ENCODE results near the gene ATP8A2.

The ATP8A2 gene

GRCh38 chr13:25687471-25688225, 315.9 kb downstream of the ATP8A2 start:
- ATAC-seq (ENCODE audit: low read depth) (no peak), DNase-seq (ENCODE audit: low spot score) (no peak)
- no peaks in the 10 kb centered on the region for H3K36me3 ChIP-seq (ENCODE audit: low read depth)
- no peaks in the 10 kb centered on the region for H3K27me3 ChIP-seq (ENCODE audit: insufficient read depth, poor library complexity, severe bottlenecking)
- H3K27ac ChIP-seq (ENCODE audit: poor library complexity, severe bottlenecking): no peak overlapping the region
- H3K4me3 ChIP-seq (ENCODE audit: severe bottlenecking): no peak overlapping the region
- no peaks in the 10 kb centered on the region for H3K4me1 ChIP-seq (ENCODE audit: insufficient read depth, poor library complexity, severe bottlenecking)
- H3K9me3 ChIP-seq (ENCODE audit: severe bottlenecking): no peaks in the 10 kb centered on the region
- no peak for TF ChIP-seq CTCF (IDR thresholded peaks at IDR 0.05; ENCODE audit: poor library complexity, severe bottlenecking)

DNA sequence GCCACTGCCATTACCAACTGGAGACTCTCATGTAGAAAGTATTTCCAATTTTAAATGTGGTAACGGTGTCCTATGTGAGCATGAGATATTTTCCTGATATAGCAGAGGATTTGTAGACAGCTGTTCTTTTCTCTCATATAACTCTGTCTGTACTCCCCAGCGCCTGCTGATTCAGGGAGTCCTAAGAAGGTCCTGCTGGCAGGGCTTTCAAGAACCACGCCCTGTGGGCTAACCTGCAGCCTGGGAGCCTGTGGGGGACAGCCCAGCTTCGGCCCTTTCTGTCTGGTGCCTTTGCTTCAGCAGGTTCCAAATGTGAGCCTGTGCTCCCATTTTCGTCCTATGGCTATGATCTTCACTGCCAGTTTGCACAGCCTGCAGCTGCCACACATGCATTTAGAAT, 316.8 kb downstream of the ATP8A2 start:
- Histone ChIP-seq H3K36me3 (ENCODE audit: low read depth) (no peaks in the 10 kb centered on the region), H3K27me3 (ENCODE audit: insufficient read depth, poor library complexity, severe bottlenecking) (no peaks in the 10 kb centered on the region), H3K4me3 (ENCODE audit: severe bottlenecking) (no peak overlapping the region), H3K9me3 (ENCODE audit: severe bottlenecking) (no peaks in the 10 kb centered on the region), H3K4me1 (ENCODE audit: insufficient read depth, poor library complexity, severe bottlenecking) (no peaks in the 10 kb centered on the region), H3K27ac (ENCODE audit: poor library complexity, severe bottlenecking) (no peak overlapping the region)
- ATAC-seq (ENCODE audit: low read depth) (no peak), DNase-seq (ENCODE audit: low spot score) (no peak)
- no peak for TF ChIP-seq CTCF (IDR thresholded peaks at IDR 0.05; ENCODE audit: poor library complexity, severe bottlenecking)

DNA sequence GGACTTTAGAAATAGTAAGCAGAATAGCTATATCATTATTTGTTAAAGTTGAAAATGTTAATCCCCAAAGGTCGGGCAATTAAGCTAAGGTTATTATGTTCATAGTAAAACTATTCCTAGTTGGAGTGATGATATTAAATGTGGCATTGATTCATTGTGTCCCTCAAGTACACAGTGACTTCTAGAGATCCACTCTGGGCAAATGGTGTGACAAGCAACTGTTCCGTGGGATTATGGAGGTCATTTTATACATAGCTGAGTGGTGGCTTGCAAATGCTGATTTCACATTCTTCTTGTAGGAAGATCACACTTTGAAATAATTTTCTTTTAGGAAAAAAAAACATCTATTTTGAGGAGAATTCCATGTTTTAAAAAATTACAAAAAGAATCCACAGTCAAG, 317.8 kb downstream of the ATP8A2 start:
- H3K27ac ChIP-seq (ENCODE audit: poor library complexity, severe bottlenecking): no peak overlapping the region
- H3K4me1 ChIP-seq (ENCODE audit: insufficient read depth, poor library complexity, severe bottlenecking): no peaks in the 10 kb centered on the region
- no peaks in the 10 kb centered on the region for H3K36me3 ChIP-seq (ENCODE audit: low read depth)
- DNase-seq (ENCODE audit: low spot score) (no peak), ATAC-seq (ENCODE audit: low read depth) (no peak)
- H3K4me3 ChIP-seq (ENCODE audit: severe bottlenecking): no peak overlapping the region
- H3K9me3 ChIP-seq (ENCODE audit: severe bottlenecking): no peaks in the 10 kb centered on the region
- no peaks in the 10 kb centered on the region for H3K27me3 ChIP-seq (ENCODE audit: insufficient read depth, poor library complexity, severe bottlenecking)
- TF ChIP-seq CTCF (IDR thresholded peaks at IDR 0.05; ENCODE audit: poor library complexity, severe bottlenecking): no peak

DNA sequence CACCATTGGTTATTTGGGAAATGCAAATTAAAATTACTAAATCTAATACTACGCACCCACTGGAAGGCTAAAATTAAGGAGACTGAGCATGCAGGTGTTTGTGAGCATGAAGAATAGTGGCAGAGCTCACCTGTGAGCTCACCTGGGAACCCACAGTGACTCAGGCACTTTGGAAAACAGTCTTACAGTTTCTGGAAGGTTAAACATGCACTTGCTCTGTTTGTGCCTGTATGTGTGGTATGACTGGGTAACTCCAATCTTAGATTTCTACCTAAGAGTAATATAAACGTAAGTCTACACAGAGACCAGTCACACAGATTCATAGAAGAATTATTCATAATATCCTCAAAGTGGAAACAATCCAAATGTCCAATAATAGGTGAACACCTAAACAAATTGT, 318.8 kb downstream of the ATP8A2 start:
- no peak for ATAC-seq (ENCODE audit: low read depth)
- Histone ChIP-seq H3K27me3 (ENCODE audit: insufficient read depth, poor library complexity, severe bottlenecking) (no peaks in the 10 kb centered on the region), H3K4me1 (ENCODE audit: insufficient read depth, poor library complexity, severe bottlenecking) (no peaks in the 10 kb centered on the region)

More for the DNA sequence above, 318.8 kb downstream of the ATP8A2 start:
- no peak for TF ChIP-seq CTCF (IDR thresholded peaks at IDR 0.05; ENCODE audit: poor library complexity, severe bottlenecking)
- no peaks in the 10 kb centered on the region for H3K9me3 ChIP-seq (ENCODE audit: severe bottlenecking)
- no peak for DNase-seq (ENCODE audit: low spot score)
- no peaks in the 10 kb centered on the region for H3K36me3 ChIP-seq (ENCODE audit: low read depth)
- no peak overlapping the region for H3K4me3 ChIP-seq (ENCODE audit: severe bottlenecking)
- no peak overlapping the region for H3K27ac ChIP-seq (ENCODE audit: poor library complexity, severe bottlenecking)

All from RWPE2 (cell line).